Measurements from ENCODE around the gene AKAP13. TPM values are rescaled to one million over a fixed set of nuclear protein-coding genes. Genes with fewer than 3 reads are reported as not detected.

AKAP13 gene
- total RNA-seq, 1 donor from 2014 or later, result 152 TPM

DNA sequence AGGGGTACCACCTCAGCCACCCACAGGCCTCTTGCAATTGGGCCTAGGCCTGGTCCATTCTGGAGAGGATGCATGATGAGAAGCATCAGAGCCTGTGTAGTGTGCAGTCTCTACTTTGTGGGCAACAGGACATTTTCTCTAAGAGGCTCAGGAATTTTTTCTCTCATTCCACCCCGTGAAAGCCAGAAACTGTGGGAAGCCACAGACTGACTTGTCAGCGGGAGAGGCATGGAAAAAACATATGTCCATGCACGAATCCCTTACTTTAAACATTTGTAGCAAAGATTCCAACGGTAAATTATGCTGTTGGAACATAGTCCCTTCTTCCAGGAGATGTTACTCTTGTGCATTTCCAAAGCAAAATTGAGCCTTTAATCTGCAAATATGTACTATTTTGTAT lies 217.8 kb downstream of the AKAP13 start:
- no peak for DNase-seq (ENCODE audit: low read depth)

DNA sequence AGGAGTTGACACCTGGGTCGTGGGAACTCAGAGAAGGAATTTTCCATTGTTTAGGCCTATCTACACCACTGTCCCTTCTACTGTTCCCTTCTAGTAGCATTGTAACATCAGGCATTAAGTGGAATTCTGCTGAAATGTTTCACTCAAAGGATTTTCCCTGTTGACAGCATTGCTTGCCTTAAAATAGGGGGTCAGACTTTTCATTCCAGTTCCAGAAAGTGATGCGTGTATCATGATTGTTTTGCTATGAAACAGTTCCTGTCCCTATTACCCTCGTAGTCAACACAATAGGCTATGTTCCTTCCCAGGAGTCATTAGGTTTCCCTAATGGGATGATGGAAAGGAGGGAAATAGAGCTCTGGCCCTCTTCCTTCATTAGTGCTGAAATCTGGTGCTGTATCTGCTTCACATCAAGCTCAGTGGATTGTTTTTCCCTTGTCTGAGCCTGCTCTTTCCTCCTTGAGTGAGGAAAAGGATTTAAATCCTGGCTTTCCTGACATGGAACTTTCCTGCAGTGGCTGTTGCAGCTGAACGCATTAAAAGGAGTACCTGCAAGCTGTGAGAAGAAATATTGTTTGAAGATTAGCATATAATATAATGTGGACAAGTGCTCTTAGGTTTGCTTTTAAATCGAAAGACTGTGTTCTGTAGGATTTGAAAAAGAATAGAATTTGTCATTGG lies 218.5 kb downstream of the AKAP13 start:
- no peak for DNase-seq (ENCODE audit: low read depth)

GRCh38 chr15:85600001-85600400 lies 219.6 kb downstream of the AKAP13 start:
- DNase-seq (ENCODE audit: low read depth), result no peak

GRCh38 chr15:85603160-85603559 lies 222.8 kb downstream of the AKAP13 start:
- no peak for DNase-seq (ENCODE audit: low read depth)

GRCh38 chr15:85603703-85604102 lies 223.3 kb downstream of the AKAP13 start:
- no peak for DNase-seq (ENCODE audit: low read depth)

GRCh38 chr15:85604194-85604593 lies 223.8 kb downstream of the AKAP13 start:
- DNase-seq (ENCODE audit: low read depth), result no peak

- DNase-seq (ENCODE audit: low read depth), result no peak
Measured at GRCh38 chr15:85606738-85607137, 226.3 kb downstream of the AKAP13 start.

DNA sequence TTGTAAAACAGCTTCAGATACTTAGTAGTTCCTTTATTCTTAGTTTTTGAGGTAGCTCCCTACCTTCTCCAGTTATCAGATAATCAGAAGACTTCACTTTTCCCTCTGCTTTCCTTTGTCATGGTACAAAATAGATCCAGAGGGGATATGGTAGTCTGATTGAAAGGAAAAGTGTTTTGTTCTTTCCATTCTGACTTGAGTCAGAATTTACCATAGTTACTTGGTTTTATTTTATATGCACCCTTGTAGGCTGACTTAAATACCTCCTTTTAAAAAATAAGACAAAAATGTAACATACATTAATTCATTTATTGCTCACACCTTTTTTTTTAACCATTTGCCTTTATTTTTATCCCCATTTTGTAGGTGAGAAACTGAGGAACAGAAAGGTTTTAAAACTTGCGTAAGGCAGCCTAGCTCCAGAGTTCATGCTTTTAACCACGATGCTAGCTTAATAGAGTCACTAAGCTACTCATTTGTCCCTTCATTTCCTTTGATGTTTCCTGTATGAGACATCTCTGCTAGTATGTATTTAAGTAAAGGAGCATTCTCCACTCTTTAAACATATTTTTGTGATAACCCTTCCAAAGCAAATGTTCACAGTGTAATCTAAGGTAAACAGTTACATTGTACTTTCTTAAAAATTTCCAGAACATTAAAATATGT lies 226.9 kb downstream of the AKAP13 start:
- DNase-seq (ENCODE audit: low read depth), result peak; percentile 62

- peak; percentile 86 for DNase-seq (ENCODE audit: low read depth)
Measured at GRCh38 chr15:85607842-85608241, 227.4 kb downstream of the AKAP13 start.

DNA sequence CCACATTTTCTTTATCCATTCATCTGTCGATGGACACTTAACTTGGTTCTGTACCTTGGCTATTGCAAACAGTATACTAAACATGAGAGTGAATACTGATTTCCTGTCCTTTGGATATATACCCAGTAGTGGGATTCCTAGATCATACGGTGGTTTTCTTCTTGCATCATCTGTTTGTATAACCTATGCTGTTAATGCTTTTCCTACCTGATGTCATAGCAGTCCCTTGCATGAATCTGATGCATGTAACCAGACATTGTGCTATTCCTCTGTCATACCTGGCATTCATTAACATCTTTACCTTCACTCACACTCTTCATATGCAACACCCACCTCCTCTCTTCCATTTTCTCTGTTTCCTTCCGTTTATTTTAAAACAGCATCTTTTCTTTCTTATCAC lies 229.1 kb downstream of the AKAP13 start:
- DNase-seq (ENCODE audit: low read depth), result no peak

DNA sequence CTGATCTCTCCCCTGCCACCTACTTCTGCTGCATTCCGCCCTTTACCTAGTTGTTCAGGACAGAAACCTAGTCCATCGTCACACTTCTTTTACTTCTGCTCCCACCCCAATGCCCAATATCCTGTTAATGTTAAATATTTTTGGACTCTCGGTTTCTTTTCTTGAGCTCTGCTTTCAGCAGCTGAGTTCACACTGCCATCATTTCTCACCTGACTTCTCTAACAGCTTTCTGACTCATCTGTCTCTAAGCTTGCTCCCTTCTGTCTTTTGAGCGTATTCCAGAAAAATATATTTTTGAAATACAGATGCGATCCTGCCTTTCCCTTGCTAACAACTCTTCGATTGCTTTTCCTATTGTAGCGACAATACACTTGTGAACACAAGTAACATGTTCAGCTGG lies 231.0 kb downstream of the AKAP13 start:
- no peak for DNase-seq (ENCODE audit: low read depth)

GRCh38 chr15:85614059-85614458 lies 233.7 kb downstream of the AKAP13 start:
- peak; percentile 55 for DNase-seq (ENCODE audit: low read depth)

DNA sequence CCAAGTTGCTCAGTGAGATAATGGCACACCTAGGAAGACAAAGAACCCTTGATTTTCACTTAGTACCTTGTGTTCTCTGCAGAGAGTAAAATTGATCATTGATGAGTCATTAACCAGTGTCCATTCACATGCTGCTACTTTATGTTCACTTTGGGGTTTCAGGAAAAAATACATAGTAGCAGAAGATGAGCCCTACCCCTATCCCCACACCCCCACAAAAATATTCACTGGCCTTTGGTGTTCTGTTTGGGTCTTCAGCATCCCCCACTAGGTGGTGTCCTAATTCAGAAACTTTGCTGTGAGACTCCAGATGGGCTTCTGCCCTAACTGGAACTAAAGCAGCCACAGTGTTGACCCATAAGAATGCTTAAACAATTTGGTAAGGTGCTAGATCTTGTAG lies 235.5 kb downstream of the AKAP13 start:
- peak; percentile 33 for DNase-seq (ENCODE audit: low read depth)

GRCh38 chr15:85616549-85617110 lies 236.2 kb downstream of the AKAP13 start:
- no peak for DNase-seq (ENCODE audit: low read depth)

DNA sequence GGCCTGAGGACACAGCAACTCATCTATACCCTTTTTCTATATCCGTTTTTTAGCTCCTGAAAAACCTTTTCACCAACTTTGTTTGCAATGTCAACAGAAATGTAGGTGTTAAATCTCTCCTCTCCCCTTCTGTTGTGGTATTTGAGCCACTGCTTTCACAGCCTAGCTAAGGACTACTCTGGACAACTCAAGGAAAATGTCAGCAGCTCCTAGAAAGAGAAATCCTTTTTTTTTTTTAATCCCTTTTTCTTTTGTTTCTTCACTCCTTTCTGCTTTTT lies 237.8 kb downstream of the AKAP13 start:
- no peak for DNase-seq (ENCODE audit: low read depth)

DNA sequence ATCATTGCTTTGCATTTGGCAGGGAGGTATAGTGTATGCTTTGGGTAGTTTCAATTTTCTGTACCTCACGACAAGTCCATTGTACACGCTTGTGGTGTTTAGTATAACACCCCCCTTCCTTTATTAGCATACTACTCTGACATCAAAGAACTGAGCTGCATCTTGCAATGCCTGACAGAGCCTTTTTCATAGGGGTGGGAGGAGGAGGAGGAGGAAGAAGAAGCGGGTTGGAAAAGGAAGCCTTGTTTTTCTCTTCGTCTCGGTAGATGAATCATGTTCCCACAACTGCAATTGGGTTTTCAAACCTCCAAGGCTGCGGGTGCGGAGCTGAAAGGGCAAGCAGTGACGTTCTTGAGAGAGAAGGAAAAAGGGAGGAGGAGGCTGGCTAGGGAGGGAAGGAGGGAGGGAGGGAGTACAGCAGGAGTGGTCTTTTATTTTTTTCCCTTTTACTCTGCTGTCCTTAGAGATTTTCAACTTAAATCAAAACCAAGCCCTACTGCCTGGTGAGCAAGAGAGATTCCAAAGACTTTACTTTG lies 238.6 kb downstream of the AKAP13 start:
- DNase-seq (ENCODE audit: low read depth), result peak; percentile 91

DNA sequence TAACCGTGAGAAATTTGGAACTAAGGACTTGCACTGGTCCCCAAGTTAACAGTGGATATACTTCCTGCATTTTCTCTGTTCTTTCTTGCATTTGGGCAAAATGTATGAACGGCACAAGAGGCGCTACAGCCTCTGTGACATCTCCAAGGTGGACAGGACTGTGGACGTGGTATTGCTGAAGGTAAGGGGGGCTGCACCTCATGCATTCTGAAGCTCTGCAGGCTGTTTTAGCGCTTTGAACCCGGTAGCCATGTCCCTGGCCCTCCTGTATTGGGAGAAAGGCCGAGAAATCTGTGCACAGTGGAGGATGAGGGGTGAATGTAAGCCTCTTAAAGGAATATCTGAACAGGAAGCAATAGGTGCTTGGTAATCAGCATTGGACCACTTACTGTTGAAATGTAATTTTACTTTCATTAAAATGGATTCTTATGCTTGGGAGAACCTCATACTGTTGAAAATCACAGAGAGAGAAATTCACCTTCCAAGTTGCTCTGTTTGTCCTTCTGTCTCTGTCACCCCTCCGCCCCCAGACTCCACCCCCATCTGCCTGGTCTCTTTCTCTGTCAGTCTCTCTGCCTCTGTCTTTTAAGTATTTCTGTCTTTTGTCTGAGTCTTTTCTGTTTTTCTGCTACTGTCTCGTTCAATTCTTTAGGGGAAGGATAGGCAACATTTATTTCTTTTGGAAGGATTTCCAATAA lies 239.7 kb downstream of the AKAP13 start:
- DNase-seq (ENCODE audit: low read depth), result no peak

- DNase-seq (ENCODE audit: low read depth), result no peak
Measured at GRCh38 chr15:85620690-85621049, 240.3 kb downstream of the AKAP13 start.

DNA sequence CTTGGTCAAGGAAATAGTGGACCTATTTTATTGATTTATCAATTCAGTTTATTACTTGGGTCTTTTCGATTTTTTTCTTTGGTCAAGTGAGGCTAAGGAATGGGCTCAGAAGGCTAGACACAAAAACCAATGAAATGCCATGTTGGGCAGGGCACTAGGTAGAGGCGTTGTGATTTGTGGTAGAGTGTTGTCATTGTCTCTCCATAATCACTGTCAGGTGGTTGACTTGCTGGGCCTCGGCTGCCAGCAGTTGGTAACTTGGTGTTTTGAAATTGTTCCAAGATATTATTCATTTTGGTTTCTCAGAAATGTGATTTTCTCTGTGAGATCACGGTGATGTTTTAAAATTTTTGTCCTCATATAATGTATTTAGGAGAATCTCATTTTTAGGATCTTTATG lies 240.7 kb downstream of the AKAP13 start:
- DNase-seq (ENCODE audit: low read depth), result no peak

DNA sequence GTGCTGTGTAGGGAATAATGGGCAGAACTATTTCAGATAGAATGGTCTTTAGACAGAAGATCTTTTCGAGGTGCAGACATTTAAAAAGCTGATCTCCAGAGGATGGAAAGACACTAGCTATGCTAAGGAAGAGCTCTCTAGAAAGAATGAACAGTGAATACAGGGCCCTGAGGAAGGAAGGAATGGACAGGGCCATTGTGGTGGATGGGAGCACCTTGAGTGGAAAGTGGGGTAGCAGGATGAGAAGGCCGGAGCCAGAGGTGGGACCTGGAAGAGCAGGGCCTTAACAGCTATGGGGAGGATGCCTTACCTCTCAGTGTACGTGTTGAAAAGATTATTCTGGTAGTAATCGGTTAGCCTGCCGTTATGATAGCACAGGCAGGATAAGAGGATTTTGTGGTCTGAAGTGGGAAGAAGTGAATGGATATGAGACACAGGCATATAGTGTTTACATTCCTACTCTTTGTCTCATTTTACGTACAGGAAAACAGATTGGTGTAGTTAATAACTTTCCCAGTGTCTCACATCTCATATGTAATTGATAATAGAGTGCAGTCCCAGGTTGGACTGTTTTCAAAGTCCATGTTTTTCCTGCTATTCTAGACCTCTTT lies 241.9 kb downstream of the AKAP13 start:
- no peak for DNase-seq (ENCODE audit: low read depth)

- DNase-seq (ENCODE audit: low read depth), result no peak
Measured at GRCh38 chr15:85623315-85624049, 243.1 kb downstream of the AKAP13 start.
